Activated CD4-positive, CD25-positive, alpha-beta regulatory T cell (primary cell): ENCODE data around the gene RITA1.

ENCODE experiments used
- DNase-seq, 4 experiments: peaks; one replicate each; lab custom pipeline; 2025; lab: John Stamatoyannopoulos, UW

RITA1 gene

GRCh38 chr12:113230315-113231234, 45.1 kb downstream of the RITA1 start:
- no peak for DNase-seq

DNA sequence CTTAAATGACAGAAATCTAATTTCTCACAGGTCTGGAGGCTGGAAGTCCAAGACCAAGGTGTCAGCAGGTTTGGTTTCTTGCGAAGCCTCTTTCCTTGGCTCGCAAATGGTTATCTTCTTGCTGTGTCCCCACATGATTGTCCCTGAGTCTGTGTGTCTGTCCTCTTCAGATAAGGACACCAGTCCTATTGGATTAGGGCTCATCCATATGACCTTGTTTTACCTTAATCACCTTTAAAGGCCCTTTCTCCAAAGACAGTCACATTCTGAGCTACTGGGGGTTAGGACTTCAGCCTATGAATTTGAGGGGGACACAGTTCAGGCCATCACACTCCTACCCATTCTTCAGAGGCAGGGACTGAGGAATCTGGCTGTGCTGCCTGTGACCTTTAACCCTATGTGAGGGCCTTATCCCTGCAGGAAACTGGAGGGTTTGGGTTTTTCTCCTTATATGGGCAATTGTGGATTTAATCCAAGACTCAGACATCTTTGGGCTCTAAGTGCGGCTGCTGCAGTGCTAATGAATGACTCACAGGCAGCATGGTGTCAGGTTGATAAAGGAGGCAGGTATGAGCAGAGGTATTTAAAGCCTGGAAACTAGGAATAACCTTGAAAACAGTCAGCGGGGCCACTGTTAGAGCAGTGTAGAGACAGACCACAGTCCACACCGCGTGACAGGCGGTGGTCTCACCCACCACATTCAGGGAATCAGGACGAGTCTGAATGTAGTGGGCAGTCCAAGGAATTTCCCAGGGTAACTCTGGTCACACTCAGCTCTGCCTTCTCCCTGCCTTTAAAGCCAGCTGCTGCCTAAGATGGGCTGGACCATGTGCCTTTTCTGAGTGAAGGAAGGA, 45.9 kb downstream of the RITA1 start:
- no peak for DNase-seq

DNA sequence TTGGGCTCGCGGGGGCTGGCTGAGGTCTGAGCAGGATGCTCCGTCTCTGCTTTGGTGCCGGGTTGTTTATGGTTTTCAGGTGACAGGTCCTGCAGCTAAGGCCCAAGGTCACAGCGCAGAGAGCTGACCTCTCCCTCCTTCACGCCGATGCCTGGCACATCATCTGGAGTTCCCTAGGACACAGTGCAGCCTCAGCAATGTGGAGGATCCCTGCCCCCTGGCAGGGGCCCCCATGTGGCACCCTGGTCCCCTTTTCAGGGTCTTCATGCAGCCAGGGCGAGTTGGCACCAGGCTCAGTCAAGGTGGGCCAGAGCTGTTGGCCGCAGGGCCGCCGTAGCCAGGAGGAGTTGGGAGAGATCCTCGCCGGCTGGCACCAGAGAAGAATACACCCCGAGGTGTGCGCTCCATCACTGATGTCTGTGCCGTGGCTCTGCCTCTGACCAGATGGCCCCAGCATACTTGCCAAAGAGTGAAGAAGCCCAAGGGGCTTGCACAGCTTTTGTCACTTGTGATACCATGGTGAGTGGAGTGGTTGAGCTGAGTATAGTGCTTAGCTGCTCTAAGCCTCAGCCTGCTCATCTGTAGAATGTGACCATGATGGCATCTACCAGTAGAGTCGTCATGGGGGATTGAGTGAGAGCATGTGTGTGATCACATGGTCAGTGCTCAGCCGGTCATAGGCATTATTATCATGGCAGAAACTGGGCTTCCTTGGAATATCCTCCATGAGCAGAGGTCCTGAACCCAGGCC, 46.7 kb downstream of the RITA1 start:
- no peak for DNase-seq

DNA sequence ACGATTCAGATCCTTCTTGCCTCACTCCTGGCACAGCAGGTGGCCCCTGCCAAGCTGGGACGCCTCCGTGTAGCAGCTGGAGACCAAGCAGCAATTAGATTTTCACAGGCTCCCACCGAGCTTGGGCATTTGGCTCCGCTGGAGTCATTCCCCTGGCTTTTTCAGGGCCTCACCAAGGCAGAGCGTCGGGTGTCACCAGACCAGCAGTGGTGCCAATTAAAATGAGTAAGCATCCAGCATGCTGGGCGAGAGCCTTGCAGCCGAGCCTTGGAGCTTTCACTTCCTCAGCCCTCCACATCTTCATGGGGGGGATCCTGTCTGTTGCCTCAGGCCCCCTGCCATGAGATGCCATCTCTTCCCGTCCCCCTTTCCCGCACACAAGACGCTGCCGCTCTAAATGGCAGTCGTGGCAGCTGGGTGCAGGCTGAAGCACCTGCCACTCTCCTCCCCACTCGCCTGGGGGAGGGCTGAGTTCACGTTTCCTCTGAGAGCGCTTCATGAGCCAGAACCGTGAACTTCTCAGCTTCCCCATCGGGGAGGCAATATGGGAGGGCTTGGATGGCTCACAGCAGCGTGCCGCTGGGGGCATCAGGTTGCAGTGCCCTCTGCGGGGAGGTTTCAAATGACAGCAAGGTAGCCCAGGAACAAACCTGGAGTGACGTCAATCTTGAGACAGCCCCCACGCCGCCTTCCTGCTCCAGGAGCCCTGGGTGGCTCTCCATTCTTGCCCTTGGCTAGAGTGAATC, 47.5 kb downstream of the RITA1 start:
- DNase-seq, result peak in 2 of 4 experiments; percentile 31 to 33

DNA sequence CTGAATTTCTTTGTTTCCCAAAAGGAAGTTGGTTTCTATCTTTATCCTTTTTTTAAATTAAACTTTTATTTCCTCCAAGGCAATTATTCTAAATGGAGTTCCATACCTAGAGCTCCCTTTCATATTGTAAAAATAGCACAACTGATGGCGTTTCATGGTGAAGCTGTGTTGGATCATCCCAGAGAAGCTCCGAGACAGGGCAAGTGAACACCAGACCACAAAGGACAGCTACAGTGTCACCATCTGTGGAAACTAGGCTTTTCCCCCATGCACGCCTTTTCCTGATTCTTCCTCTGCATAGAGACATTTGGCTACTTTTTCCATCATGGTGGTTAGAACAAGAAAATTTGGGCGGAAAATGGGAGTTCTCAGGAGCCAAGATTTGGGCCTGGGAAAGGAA, 48.4 kb downstream of the RITA1 start:
- DNase-seq, result no peak

GRCh38 chr12:113234483-113234882, 49.0 kb downstream of the RITA1 start:
- DNase-seq, result no peak

- no peak for DNase-seq
Observed at GRCh38 chr12:113235976-113236375, 50.5 kb downstream of the RITA1 start.

DNA sequence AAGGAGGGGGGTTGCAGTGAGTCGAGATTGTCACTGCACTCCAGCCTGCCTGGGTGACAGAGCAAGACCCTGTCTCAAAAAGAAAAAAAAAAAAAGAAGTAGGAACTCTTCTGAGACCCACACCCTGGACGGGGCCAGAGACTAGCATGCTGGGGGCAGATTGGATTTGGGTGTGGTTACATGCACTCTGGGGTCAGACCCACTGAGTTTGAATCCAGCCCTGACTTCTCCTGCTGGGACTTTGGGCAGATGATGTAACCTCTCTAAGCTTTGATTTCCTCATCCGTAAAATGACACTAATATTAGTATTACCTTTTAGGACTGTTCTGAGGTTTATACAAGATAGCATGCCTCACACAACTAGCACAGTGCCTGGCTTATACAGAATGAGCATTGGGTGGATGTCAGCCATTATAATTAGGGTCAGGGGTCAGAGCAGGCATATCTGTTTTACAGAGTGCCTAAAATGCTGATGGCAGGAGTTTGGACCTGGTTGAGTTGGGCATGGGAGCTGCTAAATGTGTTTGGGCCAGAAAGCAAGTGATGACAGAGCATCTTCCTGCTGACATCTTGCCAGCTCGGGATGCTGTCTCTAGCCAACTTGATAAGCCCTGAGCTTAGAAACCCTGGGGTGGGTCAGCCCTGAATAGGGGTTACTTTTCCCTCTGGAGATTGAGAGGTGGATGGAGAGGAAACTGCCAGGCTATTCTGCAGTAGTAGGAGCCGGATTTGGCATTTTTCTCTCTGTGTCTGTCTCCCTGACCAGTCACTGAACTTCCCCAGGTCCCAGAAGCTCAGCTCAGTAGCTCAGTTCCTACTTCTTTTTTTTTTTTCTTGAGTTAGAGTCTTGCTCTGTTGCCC, 51.2 kb downstream of the RITA1 start:
- no peak for DNase-seq

DNA sequence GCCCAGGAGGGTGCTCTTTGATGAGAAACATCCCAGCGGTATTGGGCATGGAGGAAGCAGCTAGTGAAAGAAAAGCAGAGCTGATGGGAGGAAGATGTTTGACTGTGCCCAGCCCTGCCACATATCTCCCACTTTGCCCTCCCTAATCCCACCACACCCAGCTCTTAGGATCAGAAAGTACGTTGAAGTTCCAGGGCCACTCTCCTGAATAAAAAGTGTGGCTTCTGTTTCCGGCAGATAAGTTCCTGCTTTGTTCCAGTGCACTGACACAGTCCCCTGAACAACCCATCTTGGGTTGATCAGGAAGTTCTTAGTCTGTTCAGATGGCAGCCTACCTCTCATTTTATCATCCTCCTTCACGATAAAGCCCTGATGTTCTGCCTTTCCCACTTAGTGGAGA, 52.2 kb downstream of the RITA1 start:
- DNase-seq, result no peak

- no peak for DNase-seq
Observed at GRCh38 chr12:113238309-113238708, 52.8 kb downstream of the RITA1 start.

DNA sequence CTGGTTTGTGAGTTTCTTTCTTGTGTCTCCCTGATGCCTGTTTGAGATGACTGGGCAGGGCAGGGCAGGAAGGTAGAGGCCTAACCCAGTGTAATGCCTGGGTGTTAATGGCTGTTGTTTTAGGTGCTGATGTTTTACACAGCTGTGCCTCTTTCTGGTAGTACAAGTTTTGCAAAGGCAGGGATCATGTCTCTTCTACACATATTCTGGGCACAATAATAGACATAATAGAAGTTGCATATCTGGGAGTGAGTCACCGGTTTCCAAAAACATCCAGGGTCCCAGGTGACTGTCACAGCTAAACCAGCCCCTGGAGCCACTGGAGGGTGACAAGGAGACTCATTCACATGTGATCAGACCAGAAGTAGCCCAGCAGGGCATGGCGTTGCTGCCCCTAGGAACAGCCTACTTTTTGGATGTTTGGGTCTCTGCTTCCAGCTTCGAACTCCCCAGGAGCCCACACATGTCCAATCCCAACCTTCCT, 53.8 kb downstream of the RITA1 start:
- no peak for DNase-seq

DNA sequence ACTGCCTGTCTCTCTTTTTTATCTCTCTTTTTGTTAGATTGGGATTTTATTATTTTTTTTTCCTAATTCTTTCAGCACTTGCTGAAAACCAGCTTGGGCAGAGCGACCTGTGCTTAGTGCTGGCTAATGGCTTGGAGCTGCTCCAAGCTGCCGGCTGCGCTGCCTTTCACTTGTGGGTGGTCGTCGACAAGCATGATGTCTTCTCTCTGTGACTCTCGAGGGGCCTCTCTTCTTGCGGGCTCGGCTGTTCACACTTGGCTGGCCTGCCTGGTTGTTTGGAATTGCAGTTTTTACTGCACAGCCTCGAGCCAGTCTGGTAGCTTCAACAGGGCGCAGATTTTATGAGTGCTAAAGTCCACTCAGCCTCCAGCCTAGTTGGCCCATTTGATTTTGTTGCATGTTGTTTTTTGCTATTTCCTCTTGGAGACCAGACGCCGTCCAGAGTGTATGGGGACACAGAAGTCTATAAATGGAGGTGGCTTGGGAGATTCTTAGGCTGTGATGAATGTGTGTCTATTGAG, 54.4 kb downstream of the RITA1 start:
- no peak for DNase-seq

DNA sequence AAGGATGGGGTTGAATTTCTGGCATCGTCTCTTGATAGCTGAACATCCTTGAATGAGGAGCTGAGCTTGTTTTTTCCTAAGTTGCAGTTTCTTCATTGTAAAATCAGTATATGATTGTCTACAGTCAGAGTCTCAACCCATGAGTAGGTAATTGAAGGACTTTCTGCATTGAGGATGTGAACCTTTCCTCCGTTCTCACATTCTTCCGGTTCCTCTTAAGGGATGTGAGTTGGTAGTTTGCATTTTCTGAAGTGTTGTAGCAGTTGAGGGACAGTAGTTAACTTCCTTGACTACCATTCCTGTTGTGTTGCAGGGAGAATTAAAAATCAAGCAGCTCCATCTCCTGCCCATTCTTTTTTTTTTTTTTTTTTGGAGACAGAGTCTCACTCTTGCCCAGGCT, 54.9 kb downstream of the RITA1 start:
- no peak for DNase-seq

- no peak for DNase-seq
Observed at GRCh38 chr12:113241191-113242025, 55.9 kb downstream of the RITA1 start.
